Measurements from ENCODE around the gene KRT40. TPM values are rescaled to one million over a fixed set of nuclear protein-coding genes. Genes with fewer than 3 reads are reported as not detected.

KRT40 gene
- total RNA-seq, 1 donor from 2014 or later: 7.7 TPM

DNA sequence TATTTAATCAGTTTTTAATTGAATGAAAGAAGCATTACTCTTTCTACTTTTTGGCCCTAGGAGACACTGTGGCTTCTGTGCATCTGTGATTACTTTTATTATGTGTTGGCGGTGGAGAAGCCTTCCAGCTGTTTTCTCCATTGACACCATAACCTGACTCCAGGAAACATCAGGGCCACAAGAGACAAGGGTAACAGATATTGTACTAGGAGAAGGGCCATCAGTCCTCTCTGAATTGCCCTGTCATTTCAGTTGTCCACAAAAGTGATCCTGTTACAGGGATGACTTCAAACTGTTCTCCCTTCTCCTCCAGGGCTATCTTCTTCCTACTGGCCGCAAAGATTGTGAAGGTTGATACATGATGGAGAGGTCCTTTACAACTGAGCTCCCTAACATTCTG lies 32.0 kb downstream of the KRT40 start:
- DNase-seq: no peak

GRCh38 chr17:40951011-40951622 lies 33.0 kb downstream of the KRT40 start:
- DNase-seq: no peak

GRCh38 chr17:40950176-40950575 lies 34.0 kb downstream of the KRT40 start:
- no peak for DNase-seq

GRCh38 chr17:40949418-40949817 lies 34.7 kb downstream of the KRT40 start:
- peak; percentile 81 for DNase-seq

- no peak for DNase-seq
Measured at GRCh38 chr17:40947929-40948328, 36.2 kb downstream of the KRT40 start.

DNA sequence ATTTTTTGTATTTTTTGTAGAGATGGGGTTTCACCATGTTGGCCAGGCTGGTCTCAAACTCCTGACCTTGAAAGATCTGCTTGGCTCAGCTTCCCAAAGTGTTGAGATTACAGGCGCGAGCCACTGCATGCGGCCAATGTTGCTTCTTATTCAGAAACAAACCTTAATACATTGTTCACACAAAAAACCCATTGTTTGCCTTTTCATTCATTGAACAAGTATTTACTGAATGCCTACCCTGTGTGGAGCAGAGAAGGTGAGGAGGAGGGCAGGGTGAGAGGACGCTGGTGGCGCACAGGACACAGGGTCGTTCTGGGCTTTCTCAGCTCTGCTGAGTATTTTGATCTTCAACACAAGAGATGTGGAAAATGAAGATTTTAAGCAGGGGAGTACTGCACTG lies 38.7 kb downstream of the KRT40 start:
- DNase-seq: no peak

- DNase-seq: no peak
Measured at GRCh38 chr17:40944531-40944930, 39.6 kb downstream of the KRT40 start.

- DNase-seq: no peak
Measured at GRCh38 chr17:40942553-40942952, 41.6 kb downstream of the KRT40 start.

DNA sequence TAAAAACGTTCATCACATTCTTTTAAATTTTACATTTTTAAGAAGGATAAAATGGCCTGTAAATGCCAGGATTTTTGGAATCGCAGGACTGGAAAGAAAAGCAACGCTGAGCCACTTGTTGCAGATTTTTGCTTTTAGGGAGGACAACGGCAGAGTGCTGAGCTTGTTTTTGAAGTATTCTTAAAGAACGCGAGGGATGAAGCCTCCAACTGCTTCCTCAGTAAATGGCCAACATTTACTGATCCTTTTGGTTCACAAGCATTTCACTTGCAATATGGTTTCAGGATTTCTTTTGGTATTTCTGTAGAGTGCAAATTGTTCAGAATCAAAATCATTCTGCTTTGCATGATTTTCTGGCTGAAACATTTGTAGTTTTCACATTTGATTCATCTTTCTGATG lies 43.9 kb downstream of the KRT40 start:
- no peak for DNase-seq

- no peak for DNase-seq
Measured at GRCh38 chr17:40938981-40939380, 45.1 kb downstream of the KRT40 start.

- DNase-seq: peak; percentile 41
Measured at GRCh38 chr17:40937384-40937819, 46.7 kb downstream of the KRT40 start, which contains the start of gene KRT23. Gene KRT23 (minus strand): TSS chr17:40937646. CDS start chr17:40936603, 1,043 bp downstream.

GRCh38 chr17:40936976-40937375 lies 47.1 kb downstream of the KRT40 start:
- DNase-seq: no peak

DNA sequence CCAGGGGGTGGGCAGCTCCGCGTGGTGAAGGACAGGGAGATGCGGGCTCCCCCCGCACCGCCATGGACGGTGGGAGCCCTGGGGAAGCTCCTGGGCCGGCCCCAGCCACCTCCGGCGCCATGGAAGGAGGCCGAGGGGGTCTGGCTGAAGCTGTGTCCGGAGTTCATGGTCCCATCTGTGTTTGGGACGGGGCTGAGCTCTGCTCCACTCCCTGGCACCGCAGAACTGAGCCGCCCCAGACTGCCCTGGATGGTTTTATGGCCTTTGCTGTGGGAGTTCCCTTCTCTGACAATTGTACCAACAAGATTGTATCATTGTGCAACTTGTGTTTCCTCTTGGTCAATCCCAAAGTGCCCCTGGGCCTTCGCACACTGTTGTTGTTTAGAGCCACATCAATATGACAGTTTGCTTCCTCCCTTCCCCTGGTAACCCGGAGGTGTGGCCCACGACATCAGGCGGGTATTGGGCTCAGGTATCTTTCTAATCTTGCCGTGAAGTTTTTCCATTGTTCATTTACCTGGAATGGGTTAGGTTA lies 47.6 kb downstream of the KRT40 start:
- no peak for DNase-seq

- DNase-seq: no peak
Measured at GRCh38 chr17:40935624-40936023, 48.5 kb downstream of the KRT40 start.

DNA sequence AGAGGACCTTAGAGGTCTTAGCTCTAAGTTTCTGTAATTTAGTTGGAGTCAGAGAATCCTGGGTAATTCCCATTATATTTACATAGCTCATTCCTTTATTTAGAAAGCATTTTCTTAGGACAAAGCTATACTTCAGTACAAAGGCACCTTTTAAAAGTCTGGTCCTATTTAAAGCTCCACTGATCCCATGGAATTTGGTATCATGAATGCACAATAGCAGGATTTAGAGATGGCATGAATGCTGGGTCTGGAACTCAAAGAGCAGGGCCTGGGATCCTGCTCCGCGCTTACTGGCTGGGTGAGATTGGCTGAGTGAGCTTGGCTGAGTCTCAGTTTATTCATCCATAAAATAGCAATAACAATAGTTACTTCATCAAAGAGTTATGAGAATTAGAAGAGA lies 51.5 kb downstream of the KRT40 start:
- peak; percentile 46 for DNase-seq

GRCh38 chr17:40931311-40931710 lies 52.8 kb downstream of the KRT40 start:
- no peak for DNase-seq

Small RNA genes lying within 50 kb of the gene (small RNA-seq; reads per million reads assigned to genes)
- gene KRTAP3-4P (ENCODE audit: low replicate concordance): not detected

Other genes with a start within 250 kb of the KRT40 start
- gene KRT25, start 229.0 kb downstream of the KRT40 start, total RNA-seq: not detected
- gene KRT26, start 212.1 kb downstream of the KRT40 start, total RNA-seq: not detected
- not detected for gene KRT27, start 201.8 kb downstream of the KRT40 start, total RNA-seq
- not detected for gene KRT28, start 184.4 kb downstream of the KRT40 start, total RNA-seq
- gene KRT10, start 161.7 kb downstream of the KRT40 start, total RNA-seq: 13.6 TPM
- gene KRT12, start 117.1 kb downstream of the KRT40 start, total RNA-seq: not detected
- 0.51 TPM for gene KRT20, start 99.1 kb downstream of the KRT40 start, total RNA-seq
- gene KRT23, start 46.7 kb downstream of the KRT40 start, total RNA-seq: 26.3 TPM
- 1.8 TPM for gene KRT39, start 17.4 kb downstream of the KRT40 start, total RNA-seq
- gene KRTAP3-3, start 9.8 kb upstream of the KRT40 start, total RNA-seq: not detected
- gene KRTAP3-2, start 15.6 kb upstream of the KRT40 start, total RNA-seq: not detected
- gene KRTAP3-1, start 24.8 kb upstream of the KRT40 start, total RNA-seq: not detected
- gene KRTAP1-5, start 42.9 kb upstream of the KRT40 start, total RNA-seq: not detected
- gene KRTAP1-4, start 45.9 kb upstream of the KRT40 start, total RNA-seq: not detected
- not detected for gene KRTAP1-3, start 50.5 kb upstream of the KRT40 start, total RNA-seq
- gene KRTAP1-1, start 57.1 kb upstream of the KRT40 start, total RNA-seq: not detected
- not detected for gene KRTAP2-1, start 63.0 kb upstream of the KRT40 start, total RNA-seq
- not detected for gene KRTAP2-2, start 70.9 kb upstream of the KRT40 start, total RNA-seq
- not detected for gene KRTAP2-3, start 75.8 kb upstream of the KRT40 start, total RNA-seq
- not detected for gene KRTAP2-4, start 81.6 kb upstream of the KRT40 start, total RNA-seq
- not detected for gene KRTAP4-7, start 99.8 kb upstream of the KRT40 start, total RNA-seq
- gene KRTAP4-8, start 113.8 kb upstream of the KRT40 start, total RNA-seq: not detected
- gene KRTAP4-16, start 117.9 kb upstream of the KRT40 start, total RNA-seq: not detected
- gene KRTAP4-9, start 121.1 kb upstream of the KRT40 start, total RNA-seq: not detected
- gene KRTAP4-11, start 134.0 kb upstream of the KRT40 start, total RNA-seq: not detected
- gene KRTAP4-12, start 139.9 kb upstream of the KRT40 start, total RNA-seq: not detected
- not detected for gene KRTAP4-6, start 156.2 kb upstream of the KRT40 start, total RNA-seq
- gene KRTAP4-5, start 165.5 kb upstream of the KRT40 start, total RNA-seq: not detected
- not detected for gene KRTAP4-4, start 176.4 kb upstream of the KRT40 start, total RNA-seq
- not detected for gene KRTAP4-3, start 183.9 kb upstream of the KRT40 start, total RNA-seq
- gene KRTAP4-2, start 193.9 kb upstream of the KRT40 start, total RNA-seq: not detected
- gene KRTAP4-1, start 200.6 kb upstream of the KRT40 start, total RNA-seq: not detected
- not detected for gene KRTAP9-1, start 205.6 kb upstream of the KRT40 start, total RNA-seq
- gene KRTAP9-2, start 242.3 kb upstream of the KRT40 start, total RNA-seq: not detected
- gene KRTAP9-3, start 248.1 kb upstream of the KRT40 start, total RNA-seq: not detected